Panc1 (cell line): ENCODE results near the gene HTRA2. TPM values are rescaled to one million over a fixed set of nuclear protein-coding genes. Genes with fewer than 3 reads are reported as not detected.

Experiments used
- ATAC-seq: fragments of 200-7000 bp; cut with Tn5 transposase; 2 replicates; pipeline ENCODE4 v1.9.1; 2020; ENCODE audit warnings: mild to moderate bottlenecking, moderate library complexity
- BruUV-seq: library from RNA; stranded (reverse); fragments of 400-500 nt; replicated peaks from 2 replicates; lab custom pipeline; 2021; lab: Mats Ljungman, UMichigan
- CTCF ChIA-PET: fragments of 300-600 bp; sonication (Branson Sonifier 250); formaldehyde crosslinking; loops from one replicate; lab custom pipeline; 2022; ENCODE audit warnings: antibody characterized with exemption; lab: Charles Lee
- POLR2A ChIA-PET: fragments of 300-600 bp; sonication (Branson Sonifier 250); formaldehyde crosslinking; loops from one replicate; lab custom pipeline; 2022; ENCODE audit warnings: antibody characterized with exemption; lab: Charles Lee
- DNase-seq: peaks from one replicate; pipeline ENCODE4 v3.0.0-alpha.2; 2010; ENCODE audit warnings: low read depth, low spot score
- H3K27ac ChIP-seq: 2 replicates; pipeline ENCODE4 v1.5.1; 2011; ENCODE audit warnings: mild to moderate bottlenecking, low read length, inconsistent platforms
- H3K27me3 ChIP-seq: fragments of 200-500 bp; sonication (Bioruptor generic); 2 replicates; pipeline ENCODE4 v1.6.0; 2014; ENCODE audit warnings: low read length, inconsistent platforms; ENCODE audit not compliant: control insufficient read depth, insufficient read depth
- H3K36me3 ChIP-seq: fragments of 200-500 bp; sonication (Bioruptor generic); 2 replicates; pipeline ENCODE4 v1.5.1; 2014; ENCODE audit warnings: inconsistent platforms, mild to moderate bottlenecking, low read length, moderate library complexity; ENCODE audit not compliant: control insufficient read depth, insufficient read depth
- H3K4me1 ChIP-seq: 2 replicates; pipeline ENCODE4 v1.5.1; 2011; ENCODE audit warnings: inconsistent platforms, mild to moderate bottlenecking, low read length, moderate library complexity; ENCODE audit not compliant: control insufficient read depth, insufficient read depth
- H3K4me3 ChIP-seq, 2 experiments: 2 replicates each; pipeline ENCODE4 v1.5.1; 2011 to 2012; ENCODE audit warnings: low read depth in 2 of 2, low read length in 2 of 2, mild to moderate bottlenecking in 2 of 2, inconsistent platforms in 1 of 2, moderate library complexity in 1 of 2
- H3K9me3 ChIP-seq: fragments of 200-500 bp; sonication (Bioruptor generic); 2 replicates; pipeline ENCODE4 v1.5.1; 2014; ENCODE audit warnings: low read depth, mild to moderate bottlenecking, inconsistent platforms, low read length, moderate library complexity; ENCODE audit not compliant: control insufficient read depth, insufficient read depth
- POLR2AphosphoS5 ChIP-seq: IDR thresholded peaks from 2 replicates; pipeline ENCODE4 v1.6.1; 2012; ENCODE audit warnings: mild to moderate bottlenecking, low read depth, low read length, moderate library complexity
- REST ChIP-seq, 2 experiments: IDR thresholded peaks; 2 replicates each; pipeline ENCODE4 v1.6.1; 2011 to 2012; ENCODE audit warnings: low read depth in 2 of 2, control low read depth in 1 of 2, low read length in 1 of 2, mild to moderate bottlenecking in 1 of 2, moderate library complexity in 1 of 2; ENCODE audit not compliant: insufficient read depth in 1 of 2
- SIN3A ChIP-seq: IDR thresholded peaks from 2 replicates; pipeline ENCODE4 v1.6.1; 2012; ENCODE audit warnings: low read depth, mild to moderate bottlenecking, low read length, moderate library complexity, borderline replicate concordance; ENCODE audit not compliant: insufficient read depth
- TCF7L2 ChIP-seq: IDR thresholded peaks from 2 replicates; pipeline ENCODE4 v1.6.1; 2011; ENCODE audit warnings: mild to moderate bottlenecking, low read depth, low read length, inconsistent platforms
- in situ Hi-C: cut with HindIII; loops from 2 replicates; pipeline ENCODE4 v1.10.0; 2016; ENCODE audit warnings: low sequenced_read_pairs, low pct_unique_long_range_greater_than_20kb
- intact Hi-C: fragments of 100-400 bp; cut with micrococcal nuclease; formaldehyde crosslinking; loops from one replicate; pipeline ENCODE4 v1.10.0; 2022; ENCODE audit not compliant: unreplicated experiment
- total RNA-seq: library from RNA; stranded (reverse); gene quantifications from one replicate; pipeline ENCODE4 v1.2.1, GENCODE V29; 2021; ENCODE audit not compliant: unreplicated experiment
- TF ChIP-seq, protein P1 (sequence below): fragments of 450-650 bp; IDR thresholded peaks from 2 replicates; pipeline ENCODE4 v1.5.1; 2017; ENCODE audit warnings: mild to moderate bottlenecking

Gene HTRA2
- total RNA-seq, 1 experiment from 2014 or later, result 21.2 TPM

DNA sequence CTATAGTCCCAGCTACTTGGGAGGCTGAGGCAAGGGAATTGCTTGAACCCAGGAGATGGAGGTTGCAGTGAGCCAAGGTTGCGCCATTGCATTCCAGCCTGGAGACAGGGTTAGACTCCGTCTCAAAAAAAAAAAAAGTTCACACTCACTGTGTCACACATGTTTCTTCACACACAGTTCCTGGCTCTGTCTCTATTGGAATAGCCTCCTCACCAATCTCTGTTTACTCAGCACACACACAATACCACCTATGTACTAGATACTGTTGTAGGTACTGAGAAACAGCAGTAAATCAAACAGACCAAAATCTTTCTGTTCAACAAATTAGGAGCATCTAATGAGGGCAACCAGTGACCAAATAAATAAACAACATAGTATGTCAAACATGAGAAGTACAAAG, 43.6 kb upstream of the HTRA2 start:
- Histone ChIP-seq H3K27me3 (no peaks in the 10 kb centered on the region), H3K36me3 (no peaks in the 10 kb centered on the region; the same call in none of the 2 replicates), H3K4me1 (peaks cover 10% of the 10 kb centered on the region), H3K9me3 (no peaks in the 10 kb centered on the region), H3K4me3 (no peak overlapping the region), H3K27ac (no peak overlapping the region)
- TF ChIP-seq SIN3A (no peak), REST (IDR thresholded peaks at IDR 0.05; ENCODE audit: insufficient read depth in 1 of 2, low read depth in 2 of 2, low read length in 1 of 2) (no peak), POLR2AphosphoS5 (no peak), TCF7L2 (no peak)
- TF ChIP-seq, protein P1, sequence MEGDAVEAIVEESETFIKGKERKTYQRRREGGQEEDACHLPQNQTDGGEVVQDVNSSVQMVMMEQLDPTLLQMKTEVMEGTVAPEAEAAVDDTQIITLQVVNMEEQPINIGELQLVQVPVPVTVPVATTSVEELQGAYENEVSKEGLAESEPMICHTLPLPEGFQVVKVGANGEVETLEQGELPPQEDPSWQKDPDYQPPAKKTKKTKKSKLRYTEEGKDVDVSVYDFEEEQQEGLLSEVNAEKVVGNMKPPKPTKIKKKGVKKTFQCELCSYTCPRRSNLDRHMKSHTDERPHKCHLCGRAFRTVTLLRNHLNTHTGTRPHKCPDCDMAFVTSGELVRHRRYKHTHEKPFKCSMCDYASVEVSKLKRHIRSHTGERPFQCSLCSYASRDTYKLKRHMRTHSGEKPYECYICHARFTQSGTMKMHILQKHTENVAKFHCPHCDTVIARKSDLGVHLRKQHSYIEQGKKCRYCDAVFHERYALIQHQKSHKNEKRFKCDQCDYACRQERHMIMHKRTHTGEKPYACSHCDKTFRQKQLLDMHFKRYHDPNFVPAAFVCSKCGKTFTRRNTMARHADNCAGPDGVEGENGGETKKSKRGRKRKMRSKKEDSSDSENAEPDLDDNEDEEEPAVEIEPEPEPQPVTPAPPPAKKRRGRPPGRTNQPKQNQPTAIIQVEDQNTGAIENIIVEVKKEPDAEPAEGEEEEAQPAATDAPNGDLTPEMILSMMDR, result no peak
- DNase-seq (no peak), ATAC-seq (no peak)
- no TSS peak for BruUV-seq
- CTCF ChIA-PET, result no interaction called here
- POLR2A ChIA-PET, result interaction anchor here (0.7 kb wide), 1 partner anchor 15 kb away, joined by 8 read pairs; no protein-coding TSS in a partner anchor
- in situ Hi-C loops, result no loop called here
- intact Hi-C loops, result no loop called here

GRCh38 chr2:74488643-74489481, 40.9 kb upstream of the HTRA2 start:
- DNase-seq (no peak), ATAC-seq (no peak)
- TF ChIP-seq REST (IDR thresholded peaks at IDR 0.05; ENCODE audit: insufficient read depth in 1 of 2, low read depth in 2 of 2, low read length in 1 of 2), result no peak
- TF ChIP-seq, protein P1, result no peak
- no peak for TF ChIP-seq TCF7L2
- TF ChIP-seq POLR2AphosphoS5, result no peak
- TF ChIP-seq SIN3A, result no peak
- in situ Hi-C loops, result no loop called here
- ChIA-PET CTCF (no interaction called here), POLR2A (interaction anchor here (0.8 kb wide), 1 partner anchor 12 kb away, joined by 3 read pairs; no protein-coding TSS in a partner anchor)
- peaks cover 4% of the 10 kb centered on the region for H3K4me1 ChIP-seq
- BruUV-seq, result no TSS peak
- intact Hi-C loops, result no loop called here
- H3K27me3 ChIP-seq, result no peaks in the 10 kb centered on the region
- no peak overlapping the region for H3K27ac ChIP-seq
- H3K9me3 ChIP-seq, result no peaks in the 10 kb centered on the region
- H3K36me3 ChIP-seq, result no peaks in the 10 kb centered on the region; the same call in none of the 2 replicates
- no peak overlapping the region for H3K4me3 ChIP-seq
